Measurements from ENCODE around the gene RIPOR3. TPM values are rescaled to one million over a fixed set of nuclear protein-coding genes. Genes with fewer than 3 reads are reported as not detected.

The RIPOR3 gene
- total RNA-seq, 1 donor from 2014 or later: 5.1 TPM

DNA sequence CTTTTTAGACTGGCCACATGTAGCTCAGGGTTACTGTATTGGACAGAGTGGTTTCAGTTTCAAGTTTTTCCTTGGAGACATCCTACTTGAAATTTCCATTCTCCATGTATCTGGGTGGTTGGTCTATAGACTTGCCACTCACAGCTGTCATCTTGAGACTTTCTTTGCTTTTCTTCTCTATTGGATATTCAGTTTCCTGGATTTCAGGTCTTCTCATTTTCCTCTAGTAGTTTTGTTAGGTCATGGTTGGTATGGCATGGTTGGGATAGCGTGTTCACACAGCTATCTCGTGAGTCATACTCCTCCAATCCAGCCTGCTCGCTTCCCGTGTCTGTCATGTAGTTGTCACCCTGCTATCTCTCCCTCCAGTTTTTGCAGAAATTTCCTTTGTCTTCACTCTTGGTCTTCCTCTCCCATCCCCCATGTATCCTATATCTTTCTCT lies 132.8 kb downstream of the RIPOR3 start:
- TF ChIP-seq, protein P1, sequence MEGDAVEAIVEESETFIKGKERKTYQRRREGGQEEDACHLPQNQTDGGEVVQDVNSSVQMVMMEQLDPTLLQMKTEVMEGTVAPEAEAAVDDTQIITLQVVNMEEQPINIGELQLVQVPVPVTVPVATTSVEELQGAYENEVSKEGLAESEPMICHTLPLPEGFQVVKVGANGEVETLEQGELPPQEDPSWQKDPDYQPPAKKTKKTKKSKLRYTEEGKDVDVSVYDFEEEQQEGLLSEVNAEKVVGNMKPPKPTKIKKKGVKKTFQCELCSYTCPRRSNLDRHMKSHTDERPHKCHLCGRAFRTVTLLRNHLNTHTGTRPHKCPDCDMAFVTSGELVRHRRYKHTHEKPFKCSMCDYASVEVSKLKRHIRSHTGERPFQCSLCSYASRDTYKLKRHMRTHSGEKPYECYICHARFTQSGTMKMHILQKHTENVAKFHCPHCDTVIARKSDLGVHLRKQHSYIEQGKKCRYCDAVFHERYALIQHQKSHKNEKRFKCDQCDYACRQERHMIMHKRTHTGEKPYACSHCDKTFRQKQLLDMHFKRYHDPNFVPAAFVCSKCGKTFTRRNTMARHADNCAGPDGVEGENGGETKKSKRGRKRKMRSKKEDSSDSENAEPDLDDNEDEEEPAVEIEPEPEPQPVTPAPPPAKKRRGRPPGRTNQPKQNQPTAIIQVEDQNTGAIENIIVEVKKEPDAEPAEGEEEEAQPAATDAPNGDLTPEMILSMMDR (conservative IDR thresholded peaks at IDR 0.05): no peak
- Mint-ChIP-seq H3K9me3 (no peaks in the 10 kb centered on the region), H3K4me3 (no peak overlapping the region), H3K36me3 (peaks cover 15% of the 10 kb centered on the region), H3K27ac (no peak overlapping the region), H3K27me3 (no peaks in the 10 kb centered on the region), H3K4me1 (ENCODE audit: unreplicated experiment) (peaks cover 16% of the 10 kb centered on the region)
- DNase-seq (ENCODE audit: extremely low spot score, unreplicated experiment): no peak

DNA sequence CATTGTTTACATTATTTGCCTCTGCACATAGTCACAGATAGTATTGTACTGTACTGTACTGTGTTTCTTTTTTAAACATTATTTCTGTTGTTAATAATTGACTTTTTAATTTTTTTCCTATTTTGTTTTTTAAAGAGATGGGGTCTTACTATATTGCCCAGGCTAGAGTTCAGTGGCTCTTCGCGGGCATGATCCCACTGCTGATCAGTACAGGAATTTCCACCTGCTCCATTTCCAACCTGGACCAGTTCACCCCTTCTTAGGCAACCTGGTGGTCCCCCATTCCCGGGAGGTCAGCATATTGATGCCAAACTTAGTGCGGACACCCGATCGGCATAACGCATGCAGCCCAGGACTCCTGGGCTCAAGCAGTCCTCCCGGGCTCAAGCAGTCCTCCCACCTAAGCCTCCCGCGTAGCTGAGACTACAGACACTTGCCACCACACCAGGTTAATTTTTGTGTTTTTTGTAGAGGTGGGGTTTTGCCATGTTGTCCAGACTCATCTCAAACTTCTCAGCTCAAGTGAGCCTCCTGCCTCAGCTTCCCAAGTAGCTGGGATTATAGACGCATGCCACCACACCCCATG lies 133.7 kb downstream of the RIPOR3 start:
- Mint-ChIP-seq H3K36me3 (peaks cover 11% of the 10 kb centered on the region), H3K27ac (no peak overlapping the region), H3K4me3 (no peak overlapping the region), H3K27me3 (no peaks in the 10 kb centered on the region), H3K4me1 (ENCODE audit: unreplicated experiment) (peaks cover 16% of the 10 kb centered on the region), H3K9me3 (no peaks in the 10 kb centered on the region)
- TF ChIP-seq, protein P1 (conservative IDR thresholded peaks at IDR 0.05): no peak
- no peak for DNase-seq (ENCODE audit: extremely low spot score, unreplicated experiment)

DNA sequence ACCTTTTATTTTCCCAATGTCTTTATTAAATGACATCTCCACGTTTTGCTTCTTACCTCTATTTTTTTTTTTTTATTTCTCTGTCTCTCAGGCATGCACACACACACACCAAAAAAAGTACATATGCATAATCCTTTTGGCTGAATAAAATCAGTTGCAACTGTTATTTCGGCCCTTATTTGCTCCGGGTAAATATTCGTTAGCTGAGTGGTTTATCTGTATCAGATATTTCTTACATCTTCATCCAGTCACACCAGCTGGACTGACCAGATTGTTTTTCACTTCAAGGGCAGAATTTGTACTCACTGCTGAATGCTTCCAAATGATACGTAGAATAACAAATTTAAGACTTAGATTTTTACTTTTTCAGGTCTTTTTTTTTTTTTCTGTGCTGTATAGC lies 135.7 kb downstream of the RIPOR3 start:
- H3K27me3 Mint-ChIP-seq: no peaks in the 10 kb centered on the region
- H3K36me3 Mint-ChIP-seq: peaks cover 4% of the 10 kb centered on the region
- H3K4me3 Mint-ChIP-seq: no peak overlapping the region
- H3K9me3 Mint-ChIP-seq: no peaks in the 10 kb centered on the region
- DNase-seq (ENCODE audit: extremely low spot score, unreplicated experiment): no peak
- TF ChIP-seq, protein P1 (conservative IDR thresholded peaks at IDR 0.05): no peak
- H3K27ac Mint-ChIP-seq: no peak overlapping the region
- H3K4me1 Mint-ChIP-seq (ENCODE audit: unreplicated experiment): no peaks in the 10 kb centered on the region

DNA sequence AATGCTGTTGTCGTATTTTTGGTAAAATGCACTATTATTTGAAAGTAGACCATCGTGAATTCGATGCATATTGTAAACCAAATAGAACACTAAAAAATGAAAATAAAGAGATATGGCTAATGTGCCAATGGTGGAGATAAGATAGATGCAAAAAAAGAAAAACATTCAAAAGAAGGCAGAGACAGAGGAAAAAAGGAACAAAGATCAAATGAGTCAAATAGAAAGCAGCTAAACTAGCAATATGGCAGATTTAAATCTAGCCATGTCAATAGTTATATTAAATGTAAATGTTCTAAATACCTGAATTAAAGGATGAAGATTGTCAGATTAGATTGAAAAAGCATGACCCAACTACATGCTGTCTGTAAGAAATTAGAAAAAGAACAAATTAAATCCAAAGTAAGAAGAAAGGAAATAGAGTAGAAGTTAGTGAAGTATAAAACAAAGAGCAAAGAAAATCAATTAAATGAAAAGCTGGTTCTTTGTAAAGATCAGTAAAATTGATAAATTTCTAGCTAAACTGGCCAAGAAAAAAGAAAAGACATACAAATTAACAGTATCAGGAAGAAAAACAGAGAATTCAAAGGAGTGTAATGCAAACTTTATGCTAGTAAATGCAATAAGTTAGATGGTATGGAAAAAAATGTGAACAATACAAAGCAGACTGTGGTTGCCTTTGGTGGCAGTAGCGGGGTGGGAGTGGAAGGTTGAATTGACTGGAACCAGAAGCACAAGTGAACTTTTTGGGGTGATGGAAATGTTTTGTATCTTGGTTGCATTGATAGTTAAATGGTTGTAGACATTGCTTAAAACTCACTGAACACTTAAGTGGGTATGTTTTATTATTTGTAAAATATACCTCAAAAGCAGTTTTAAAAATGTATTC lies 136.4 kb downstream of the RIPOR3 start:
- Mint-ChIP-seq H3K27ac (no peak overlapping the region), H3K36me3 (peaks cover 4% of the 10 kb centered on the region), H3K4me3 (no peak overlapping the region), H3K4me1 (ENCODE audit: unreplicated experiment) (peaks cover 2% of the 10 kb centered on the region), H3K9me3 (no peaks in the 10 kb centered on the region), H3K27me3 (no peaks in the 10 kb centered on the region)
- DNase-seq (ENCODE audit: extremely low spot score, unreplicated experiment): no peak
- TF ChIP-seq, protein P1 (conservative IDR thresholded peaks at IDR 0.05): no peak

DNA sequence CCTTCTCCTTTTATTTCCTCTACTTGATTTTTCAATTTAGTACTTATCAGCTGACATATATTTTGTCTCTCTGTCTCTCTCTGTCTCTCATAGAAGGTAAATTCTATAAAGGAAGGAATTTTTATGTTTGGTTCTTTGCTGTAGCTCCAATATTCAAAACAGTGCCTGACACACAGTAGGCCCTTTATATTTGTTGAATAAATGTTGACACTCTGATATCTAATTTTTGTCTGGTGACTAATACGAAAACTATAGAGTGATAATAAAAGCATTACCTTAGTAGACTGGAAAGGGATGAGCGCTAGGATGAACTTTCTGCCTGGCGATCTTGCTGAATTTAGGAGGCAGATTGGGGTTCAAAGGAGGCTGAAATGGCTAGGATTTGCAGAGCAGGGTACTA lies 138.4 kb downstream of the RIPOR3 start:
- TF ChIP-seq, protein P1 (conservative IDR thresholded peaks at IDR 0.05): no peak
- Mint-ChIP-seq H3K36me3 (peaks cover 5% of the 10 kb centered on the region), H3K4me3 (no peak overlapping the region), H3K27ac (no peak overlapping the region), H3K27me3 (no peaks in the 10 kb centered on the region), H3K4me1 (ENCODE audit: unreplicated experiment) (peaks cover 11% of the 10 kb centered on the region), H3K9me3 (no peaks in the 10 kb centered on the region)
- DNase-seq (ENCODE audit: extremely low spot score, unreplicated experiment): no peak

All from type B pancreatic cell (in vitro differentiated cells).